ENCODE results near the gene TAOK3. TPM values are rescaled to one million over a fixed set of nuclear protein-coding genes. Genes with fewer than 3 reads are reported as not detected.
A peak's percentile ranks its signal among the peaks of the same experiment; 100 is the strongest.

The TAOK3 gene
- total and polyA plus RNA-seq, 2 of the 4 experiments (the other 2 are of a cell fraction), result 26.3 to 54.5 TPM

DNA sequence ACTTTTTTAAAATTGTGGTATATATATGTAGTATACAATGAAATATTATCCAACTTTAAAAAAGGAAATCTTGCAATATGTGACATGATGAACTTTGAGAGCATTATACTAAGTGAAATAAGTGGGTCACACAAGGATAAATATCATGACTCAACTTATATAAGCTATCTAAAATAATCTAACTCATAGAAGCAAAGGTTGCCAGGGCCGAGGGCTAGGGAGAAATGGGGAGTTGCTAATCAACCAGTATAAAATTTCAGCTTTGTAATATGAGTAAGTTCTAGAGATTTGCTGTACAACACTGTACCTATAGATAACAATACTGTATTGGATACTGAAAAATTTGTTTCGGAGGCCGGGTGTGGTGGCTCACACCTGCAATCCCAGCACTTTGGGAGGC is 38.5 kb downstream of the TAOK3 start:
- Histone ChIP-seq H3K4me3 (ENCODE audit: insufficient read depth, low read depth, low read length) (no peak overlapping the region), H4K20me1 (ENCODE audit: insufficient read depth, low read length) (no peaks in the 10 kb centered on the region), H2BK5ac (ENCODE audit: low read depth, low read length, poor library complexity, severe bottlenecking) (peak overlapping the region; percentile 46), H2BK120ac (ENCODE audit: low read depth, low read length) (no peak overlapping the region), H3K4ac (ENCODE audit: low read depth, low read length) (peak overlapping the region; percentile 81; the same call in 1 of the 2 replicates), H3K9me1 (ENCODE audit: insufficient read depth, low read length) (no peaks in the 10 kb centered on the region; the same call in none of the 2 replicates), H3K9me3 (ENCODE audit: control insufficient read depth, insufficient read depth, low read length) (no peaks in the 10 kb centered on the region), H3K14ac (replicated peaks; ENCODE audit: low read depth, low read length) (no peak overlapping the region), H3K27ac (ENCODE audit: insufficient read depth, low read length) (peak overlapping the region; percentile 46; the same call in 1 of the 2 replicates), H2AK9ac (replicated peaks; ENCODE audit: low read depth, low read length, poor library complexity) (no peak overlapping the region), H3K27me3 (ENCODE audit: control insufficient read depth, insufficient read depth, low read length) (no peaks in the 10 kb centered on the region), H2AFZ (replicated peaks; ENCODE audit: low read length, poor library complexity) (no peak overlapping the region), H3K18ac (ENCODE audit: low read depth, low read length) (no peak overlapping the region), H3K4me1 (ENCODE audit: control insufficient read depth, insufficient read depth, low read length) (peaks cover 19% of the 10 kb centered on the region), H4K8ac (ENCODE audit: low read depth in 2 of 2, low read length in 2 of 2) (no peak overlapping the region), H2BK20ac (ENCODE audit: low read depth, low read length) (no peak overlapping the region), H3K23ac (ENCODE audit: low read depth, low read length) (no peak overlapping the region), H3K79me1 (ENCODE audit: low read depth in 1 of 2, low read length in 2 of 2) (peaks cover 6 to 44% of the 10 kb centered on the region in 2 experiments; a peak in 3 of 4 replicates), H4K91ac (ENCODE audit: insufficient read depth, low read depth, low read length) (no peak overlapping the region), H3K4me2 (ENCODE audit: low read depth, low read length) (no peak overlapping the region), H2AK5ac (ENCODE audit: low read depth, low read length) (no peak overlapping the region), H3K36me3 (ENCODE audit: control insufficient read depth, insufficient read depth, low read length) (no peaks in the 10 kb centered on the region), H3K56ac (ENCODE audit: extremely low read depth, insufficient read depth, low read length) (no peak overlapping the region), H2BK15ac (ENCODE audit: low read depth, low read length) (no peak overlapping the region; the same call in 2 of the 3 replicates), H3K9ac (ENCODE audit: low read depth, low read length) (no peak overlapping the region), H4K5ac (ENCODE audit: low read depth, low read length) (no peak overlapping the region; the same call in 1 of the 2 replicates)
- TF ChIP-seq POLR2A (IDR thresholded peaks at IDR 0.05; ENCODE audit: low read depth, low read length), result no peak
- TF ChIP-seq MAZ (IDR thresholded peaks at IDR 0.05; ENCODE audit: borderline replicate concordance, low read depth, low read length), result no peak
- no peak for TF ChIP-seq SMC3 (IDR thresholded peaks at IDR 0.05; ENCODE audit: low read depth, low read length)
- TF ChIP-seq BHLHE40 (IDR thresholded peaks at IDR 0.05; ENCODE audit: low read depth, low read length), result no peak
- TF ChIP-seq, protein P1, sequence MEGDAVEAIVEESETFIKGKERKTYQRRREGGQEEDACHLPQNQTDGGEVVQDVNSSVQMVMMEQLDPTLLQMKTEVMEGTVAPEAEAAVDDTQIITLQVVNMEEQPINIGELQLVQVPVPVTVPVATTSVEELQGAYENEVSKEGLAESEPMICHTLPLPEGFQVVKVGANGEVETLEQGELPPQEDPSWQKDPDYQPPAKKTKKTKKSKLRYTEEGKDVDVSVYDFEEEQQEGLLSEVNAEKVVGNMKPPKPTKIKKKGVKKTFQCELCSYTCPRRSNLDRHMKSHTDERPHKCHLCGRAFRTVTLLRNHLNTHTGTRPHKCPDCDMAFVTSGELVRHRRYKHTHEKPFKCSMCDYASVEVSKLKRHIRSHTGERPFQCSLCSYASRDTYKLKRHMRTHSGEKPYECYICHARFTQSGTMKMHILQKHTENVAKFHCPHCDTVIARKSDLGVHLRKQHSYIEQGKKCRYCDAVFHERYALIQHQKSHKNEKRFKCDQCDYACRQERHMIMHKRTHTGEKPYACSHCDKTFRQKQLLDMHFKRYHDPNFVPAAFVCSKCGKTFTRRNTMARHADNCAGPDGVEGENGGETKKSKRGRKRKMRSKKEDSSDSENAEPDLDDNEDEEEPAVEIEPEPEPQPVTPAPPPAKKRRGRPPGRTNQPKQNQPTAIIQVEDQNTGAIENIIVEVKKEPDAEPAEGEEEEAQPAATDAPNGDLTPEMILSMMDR (conservative IDR thresholded peaks at IDR 0.05; ENCODE audit: low read depth, low read length), result no peak
- TF ChIP-seq CEBPB (IDR thresholded peaks at IDR 0.05; ENCODE audit: low read depth, low read length), result no peak
- TF ChIP-seq, protein P2, sequence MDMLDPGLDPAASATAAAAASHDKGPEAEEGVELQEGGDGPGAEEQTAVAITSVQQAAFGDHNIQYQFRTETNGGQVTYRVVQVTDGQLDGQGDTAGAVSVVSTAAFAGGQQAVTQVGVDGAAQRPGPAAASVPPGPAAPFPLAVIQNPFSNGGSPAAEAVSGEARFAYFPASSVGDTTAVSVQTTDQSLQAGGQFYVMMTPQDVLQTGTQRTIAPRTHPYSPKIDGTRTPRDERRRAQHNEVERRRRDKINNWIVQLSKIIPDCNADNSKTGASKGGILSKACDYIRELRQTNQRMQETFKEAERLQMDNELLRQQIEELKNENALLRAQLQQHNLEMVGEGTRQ (IDR thresholded peaks at IDR 0.05; ENCODE audit: low read depth, low read length), result no peak
- TF ChIP-seq RCOR1 (IDR thresholded peaks at IDR 0.05; ENCODE audit: insufficient replicate concordance, low read length), result no peak
- no CpG with 5 or more reads among the region's 3 CpGs for WGBS, 2 experiments (ENCODE audit: extremely low coverage in 2 of 2, insufficient read length in 1 of 2)
- CTCF ChIA-PET, result no interaction called here
- no TSS peak for BruUV-seq (replicated peaks)
- in situ Hi-C loops (cut with MboI; ENCODE audit: low sequenced_read_pairs), result no loop called here
- intact Hi-C loops (cut with micrococcal nuclease), result loop anchor here (5.0 kb wide), 1 partner anchor 38 kb away; the partner anchor contains the start of gene TAOK3
- POLR2A ChIA-PET (ENCODE audit: unreplicated experiment), result no interaction called here
- DNase-seq (peak; percentile 49), ATAC-seq (ENCODE audit: low read depth) (no peak)
- dilution Hi-C loops (cut with HindIII; ENCODE audit: low sequenced_read_pairs, unreplicated experiment), result no loop called here
